K562 (cell line): ENCODE measurements around the gene UQCRC1. TPM values are rescaled to one million over a fixed set of nuclear protein-coding genes. Genes with fewer than 3 reads are reported as not detected.

ENCODE experiments used
- BCL6 ChIP-seq: fragments of 250-450 bp; sonication (Bioruptor Pico); IDR thresholded peaks from 2 replicates; pipeline ENCODE4 v1.4.0; 2020
- CBX2 ChIP-seq: fragments of 200-600 bp; sonication (generic); IDR thresholded peaks from one replicate; pipeline ENCODE4 v1.6.1; 2012; ENCODE audit warnings: mild to moderate bottlenecking, low read length, inconsistent platforms; ENCODE audit not compliant: insufficient read depth, poor library complexity, severe bottlenecking
- ELK3 ChIP-seq: fragments of 450-650 bp; formaldehyde crosslinking; IDR thresholded peaks from 2 replicates; pipeline ENCODE4 v1.4.0; 2020; ENCODE audit warnings: mild to moderate bottlenecking
- ETV5 ChIP-seq: sonication (generic); formaldehyde crosslinking; IDR thresholded peaks from 2 replicates; pipeline ENCODE4 v1.4.0; 2020; ENCODE audit warnings: low read depth, mild to moderate bottlenecking, missing genetic modification reagents
- HCFC1 ChIP-seq: IDR thresholded peaks from 2 replicates; pipeline ENCODE4 v1.6.1; 2012; ENCODE audit warnings: low read depth, low read length, improper control_type of control experiment
- KAT2B ChIP-seq: IDR thresholded peaks from one replicate; pipeline ENCODE4 v1.6.1; 2012; ENCODE audit warnings: low read depth, mild to moderate bottlenecking, control low read depth, inconsistent platforms, low read length, moderate library complexity
- MEF2A ChIP-seq: IDR thresholded peaks from 2 replicates; pipeline ENCODE4 v1.6.1; 2011; ENCODE audit warnings: low read depth, mild to moderate bottlenecking, low read length, moderate library complexity; ENCODE audit not compliant: control insufficient read depth
- MYNN ChIP-seq, 2 experiments: sonication (generic); formaldehyde crosslinking in 1 of 2; IDR thresholded peaks; 2 replicates each; pipeline versions ENCODE4 v1.5.0 to v1.6.1; 2016 to 2020; ENCODE audit warnings: antibody characterized with exemption in 1 of 2, missing genetic modification reagents in 1 of 2
- NR2C2 ChIP-seq, 2 experiments: fragments of 200-800 bp in 1 of 2; sonication (Bioruptor generic) in 1 of 2; sonication (generic) in 1 of 2; formaldehyde crosslinking in 1 of 2; IDR thresholded peaks; 2 replicates each; pipeline versions ENCODE4 v1.6.1 to v1.8.0; 2016 to 2022; ENCODE audit warnings: mild to moderate bottlenecking in 1 of 2, missing compliant biosample characterization in 1 of 2, missing genetic modification characterization in 1 of 2, missing genetic modification reagents in 1 of 2
- RCOR1 ChIP-seq, 2 experiments: IDR thresholded peaks; 2 replicates each; pipeline ENCODE4 v1.6.1; 2012; ENCODE audit warnings: low read depth in 2 of 2, low read length in 2 of 2, borderline replicate concordance in 1 of 2, improper control_type of control experiment in 1 of 2
- RNF2 ChIP-seq: sonication (generic); IDR thresholded peaks from 2 replicates; pipeline ENCODE4 v1.6.1; 2016
- SIX5 ChIP-seq, 2 experiments: IDR thresholded peaks; 2 replicates each; pipeline ENCODE4 v1.6.1; 2011; ENCODE audit warnings: low read length in 2 of 2, borderline replicate concordance in 1 of 2, low read depth in 1 of 2, mild to moderate bottlenecking in 1 of 2, moderate library complexity in 1 of 2; ENCODE audit not compliant: insufficient read depth in 1 of 2
- SMAD3 ChIP-seq: fragments of 450-650 bp; formaldehyde crosslinking; conservative IDR thresholded peaks from 2 replicates; pipeline ENCODE4 v1.4.0; 2020; ENCODE audit warnings: mild to moderate bottlenecking
- TGIF2 ChIP-seq: sonication (generic); formaldehyde crosslinking; IDR thresholded peaks from 2 replicates; pipeline ENCODE4 v1.8.1; 2022; ENCODE audit warnings: mild to moderate bottlenecking, missing genetic modification reagents, moderate library complexity
- TSC22D4 ChIP-seq: fragments of 450-650 bp; IDR thresholded peaks from 2 replicates; pipeline ENCODE4 v1.6.1; 2016; ENCODE audit warnings: missing genetic modification characterization, missing biosample characterization, control low read depth
- ZNF324 ChIP-seq: fragments of 250-450 bp; sonication (Bioruptor Pico); IDR thresholded peaks from 2 replicates; pipeline ENCODE4 v1.4.0; 2020; ENCODE audit warnings: mild to moderate bottlenecking
- polyA plus RNA-seq, 8 experiments: library from polyadenylated mRNA; depleted of rRNA in 4 of 8; stranded (reverse) in 5 of 8; unstranded in 3 of 8; fragments of >200 nt; fragmentation: Nextera tagmentation in 2 of 8; fragmentation: Illumina TruSeq in 1 of 8; extraction: Ambion mirVana in 2 of 8; extraction: Trizol in 1 of 8; gene quantifications; 2 replicates each; pipeline versions ENCODE4 v1.2.1 to v1.2.3, GENCODE V29; 2011 to 2014; ENCODE audit warnings: inconsistent platforms in 1 of 8, missing spikeins in 1 of 8
- total RNA-seq, 7 experiments: library from RNA; depleted of rRNA in 6 of 7; stranded (reverse); fragments of >200 nt in 6 of 7; fragmentation: Illumina TruSeq in 2 of 7; extraction: Trizol in 2 of 7; gene quantifications; 2 replicates each; pipeline versions ENCODE4 v1.2.1 to v1.2.3, GENCODE V29; 2011 to 2021; ENCODE audit warnings: low replicate concordance in 1 of 7
- TF ChIP-seq, protein P1 (sequence below), 2 experiments: fragments of 450-650 bp in 1 of 2; sonication (generic) in 1 of 2; formaldehyde crosslinking in 1 of 2; IDR thresholded peaks in 1 of 2; conservative IDR thresholded peaks in 1 of 2; 2 replicates each; pipeline versions ENCODE4 v1.6.1 to v1.8.1; 2016 to 2023; ENCODE audit warnings: mild to moderate bottlenecking in 2 of 2, moderate library complexity in 2 of 2, inconsistent platforms in 1 of 2, missing genetic modification reagents in 1 of 2
- TF ChIP-seq, protein P2 (sequence below): fragments of 250-450 bp; sonication (Bioruptor Pico); IDR thresholded peaks from 2 replicates; pipeline ENCODE4 v1.4.0; 2020; ENCODE audit warnings: mild to moderate bottlenecking
- TF ChIP-seq, protein P3 (sequence below): IDR thresholded peaks from 3 replicates; pipeline ENCODE4 v1.6.1; 2011; ENCODE audit warnings: borderline replicate concordance, mild to moderate bottlenecking, moderate library complexity; ENCODE audit not compliant: insufficient read length; ENCODE audit errors: extremely low read depth

The UQCRC1 gene
- total and polyA plus RNA-seq, 9 of the 15 experiments (the other 6 are each of a cell fraction or from before 2014, with no cell fraction given), result 125 to 424 (median 268) TPM

DNA sequence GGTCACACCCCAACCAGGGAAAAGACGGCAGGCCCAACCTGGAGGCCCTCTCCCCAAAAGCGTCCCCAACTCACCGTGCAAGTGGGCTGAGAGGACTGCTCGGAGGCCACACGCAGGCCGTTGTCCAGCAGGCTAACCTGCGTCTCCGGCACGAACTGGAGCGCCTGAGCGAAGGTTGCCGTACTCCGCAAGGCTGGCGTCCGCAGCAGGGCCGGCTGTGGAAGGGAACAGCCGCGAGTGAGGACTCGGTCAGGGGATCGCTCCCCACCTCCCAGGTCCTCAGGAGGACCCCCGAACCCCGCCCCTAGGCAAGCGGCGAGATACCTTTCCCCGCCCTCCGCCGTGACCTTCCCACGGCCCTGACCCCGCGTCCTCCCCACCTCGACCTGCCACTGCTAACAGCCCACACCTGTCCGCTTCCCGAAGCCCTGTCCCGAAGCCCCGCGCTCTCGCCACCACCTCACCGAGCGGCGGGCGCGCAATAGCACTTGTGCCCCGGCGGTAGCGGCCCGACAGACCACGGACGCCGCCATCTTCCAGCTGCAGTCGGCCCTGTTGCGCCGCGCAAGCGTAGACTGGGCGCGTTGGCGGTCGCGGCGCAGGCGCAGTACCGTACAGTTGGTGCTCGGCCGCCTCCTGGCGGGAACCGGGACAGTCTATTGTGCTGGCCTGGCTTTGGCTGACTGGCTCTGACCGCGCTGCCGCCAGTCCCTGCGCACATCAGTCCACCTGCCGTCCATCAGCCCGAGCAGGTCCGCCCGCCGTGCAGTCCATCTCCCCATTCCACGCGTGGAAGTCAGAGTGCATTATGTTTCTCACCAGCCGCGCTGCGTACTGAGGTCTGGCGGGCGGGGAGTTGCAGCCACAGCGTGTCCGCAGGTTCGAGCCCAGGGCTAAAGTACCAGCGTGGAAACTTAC lies at the start of gene UQCRC1 (continued):
- no peak for TF ChIP-seq ELK3
- peak; percentile 70 for TF ChIP-seq HCFC1
- TF ChIP-seq MYNN (IDR thresholded peaks at IDR 0.05), result no peak
- no peak for TF ChIP-seq MYNN (CRISPR knock-in tag; IDR thresholded peaks at IDR 0.05)
- TF ChIP-seq BCL6 (CRISPR knock-in tag), result no peak
- TF ChIP-seq, protein P1, sequence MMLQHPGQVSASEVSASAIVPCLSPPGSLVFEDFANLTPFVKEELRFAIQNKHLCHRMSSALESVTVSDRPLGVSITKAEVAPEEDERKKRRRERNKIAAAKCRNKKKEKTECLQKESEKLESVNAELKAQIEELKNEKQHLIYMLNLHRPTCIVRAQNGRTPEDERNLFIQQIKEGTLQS (IDR thresholded peaks at IDR 0.05), result no peak
- TF ChIP-seq, protein P1 (CRISPR knock-in tag; conservative IDR thresholded peaks at IDR 0.05), result no peak
- TF ChIP-seq, protein P2, sequence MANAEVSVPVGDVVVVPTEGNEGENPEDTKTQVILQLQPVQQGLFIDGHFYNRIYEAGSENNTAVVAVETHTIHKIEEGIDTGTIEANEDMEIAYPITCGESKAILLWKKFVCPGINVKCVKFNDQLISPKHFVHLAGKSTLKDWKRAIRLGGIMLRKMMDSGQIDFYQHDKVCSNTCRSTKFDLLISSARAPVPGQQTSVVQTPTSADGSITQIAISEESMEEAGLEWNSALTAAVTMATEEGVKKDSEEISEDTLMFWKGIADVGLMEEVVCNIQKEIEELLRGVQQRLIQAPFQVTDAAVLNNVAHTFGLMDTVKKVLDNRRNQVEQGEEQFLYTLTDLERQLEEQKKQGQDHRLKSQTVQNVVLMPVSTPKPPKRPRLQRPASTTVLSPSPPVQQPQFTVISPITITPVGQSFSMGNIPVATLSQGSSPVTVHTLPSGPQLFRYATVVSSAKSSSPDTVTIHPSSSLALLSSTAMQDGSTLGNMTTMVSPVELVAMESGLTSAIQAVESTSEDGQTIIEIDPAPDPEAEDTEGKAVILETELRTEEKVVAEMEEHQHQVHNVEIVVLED (CRISPR knock-in tag), result peak; percentile 64
- TF ChIP-seq NR2C2 (CRISPR knock-in tag; IDR thresholded peaks at IDR 0.05), result peak; percentile 63; the same call in 1 of the 2 replicates
- peak; percentile 84 for TF ChIP-seq NR2C2 (tag; IDR thresholded peaks at IDR 0.05)
- TF ChIP-seq KAT2B, result peak; percentile 53
- TF ChIP-seq MEF2A, result no peak
- TF ChIP-seq RCOR1 (IDR thresholded peaks at IDR 0.05; ENCODE audit: borderline replicate concordance in 1 of 2, low read depth in 2 of 2, low read length in 2 of 2), result peak in 1 of 2 experiments; percentile 30; a peak in 1 of 4 replicates
- no peak for TF ChIP-seq TSC22D4 (tag)
- TF ChIP-seq TGIF2 (CRISPR knock-in tag), result no peak
- no peak for TF ChIP-seq ETV5 (CRISPR knock-in tag)
- TF ChIP-seq RNF2, result no peak
- TF ChIP-seq ZNF324 (CRISPR knock-in tag), result no peak
- no peak for TF ChIP-seq CBX2
- TF ChIP-seq SIX5 (IDR thresholded peaks at IDR 0.05; ENCODE audit: borderline replicate concordance in 1 of 2, insufficient read depth in 1 of 2, low read depth in 1 of 2, low read length in 2 of 2), result peak in 1 of 2 experiments; percentile 27; a peak in 1 of 4 replicates
- TF ChIP-seq, protein P3, sequence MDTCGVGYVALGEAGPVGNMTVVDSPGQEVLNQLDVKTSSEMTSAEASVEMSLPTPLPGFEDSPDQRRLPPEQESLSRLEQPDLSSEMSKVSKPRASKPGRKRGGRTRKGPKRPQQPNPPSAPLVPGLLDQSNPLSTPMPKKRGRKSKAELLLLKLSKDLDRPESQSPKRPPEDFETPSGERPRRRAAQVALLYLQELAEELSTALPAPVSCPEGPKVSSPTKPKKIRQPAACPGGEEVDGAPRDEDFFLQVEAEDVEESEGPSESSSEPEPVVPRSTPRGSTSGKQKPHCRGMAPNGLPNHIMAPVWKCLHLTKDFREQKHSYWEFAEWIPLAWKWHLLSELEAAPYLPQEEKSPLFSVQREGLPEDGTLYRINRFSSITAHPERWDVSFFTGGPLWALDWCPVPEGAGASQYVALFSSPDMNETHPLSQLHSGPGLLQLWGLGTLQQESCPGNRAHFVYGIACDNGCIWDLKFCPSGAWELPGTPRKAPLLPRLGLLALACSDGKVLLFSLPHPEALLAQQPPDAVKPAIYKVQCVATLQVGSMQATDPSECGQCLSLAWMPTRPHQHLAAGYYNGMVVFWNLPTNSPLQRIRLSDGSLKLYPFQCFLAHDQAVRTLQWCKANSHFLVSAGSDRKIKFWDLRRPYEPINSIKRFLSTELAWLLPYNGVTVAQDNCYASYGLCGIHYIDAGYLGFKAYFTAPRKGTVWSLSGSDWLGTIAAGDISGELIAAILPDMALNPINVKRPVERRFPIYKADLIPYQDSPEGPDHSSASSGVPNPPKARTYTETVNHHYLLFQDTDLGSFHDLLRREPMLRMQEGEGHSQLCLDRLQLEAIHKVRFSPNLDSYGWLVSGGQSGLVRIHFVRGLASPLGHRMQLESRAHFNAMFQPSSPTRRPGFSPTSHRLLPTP, result no peak
- no peak for TF ChIP-seq SMAD3 (CRISPR knock-in tag)
